NCI-H2107 treated with DMSO at 0.1 percent for 48 hours (cell line): ENCODE measurements around the gene ABHD11.
"Not testable (repeated sequence)": the region's sequence is repeated elsewhere in the genome, so short reads cannot be mapped to it uniquely, and the experiment has no call there.

Source experiments
- DNase-seq: peaks from one replicate; lab custom pipeline; 2025; ENCODE audit not compliant: unreplicated experiment; lab: John Stamatoyannopoulos, UW

ABHD11 gene

GRCh38 chr7:73742753-73743641 lies 4.4 kb upstream of the ABHD11 start:
- DNase-seq: peak; percentile 98

- DNase-seq: peak; percentile 48
Measured at GRCh38 chr7:73742338-73742752, 3.7 kb upstream of the ABHD11 start.

- DNase-seq: peak; percentile 94
Measured at GRCh38 chr7:73741600-73741999, 3.0 kb upstream of the ABHD11 start.

GRCh38 chr7:73740771-73741170 lies 2.2 kb upstream of the ABHD11 start:
- no peak for DNase-seq

- no peak for DNase-seq
Measured at GRCh38 chr7:73740212-73740611, 1.6 kb upstream of the ABHD11 start.

GRCh38 chr7:73739387-73739767 lies 775 bp upstream of the ABHD11 start:
- no peak for DNase-seq

GRCh38 chr7:73738220-73738611 lies 386 bp downstream of the ABHD11 start:
- DNase-seq: peak; percentile 25

- DNase-seq: no peak
Measured at GRCh38 chr7:73737491-73738219, 947 bp downstream of the ABHD11 start.

- DNase-seq: no peak
Measured at GRCh38 chr7:73736885-73737284, 1.7 kb downstream of the ABHD11 start.

- no peak for DNase-seq
Measured at GRCh38 chr7:73735528-73735905, 3.1 kb downstream of the ABHD11 start.

- peak; percentile 89 for DNase-seq
Measured at GRCh38 chr7:73734619-73735527, 3.7 kb downstream of the ABHD11 start.

- DNase-seq: no peak
Measured at GRCh38 chr7:73732397-73732796, 6.2 kb downstream of the ABHD11 start.

- no peak for DNase-seq
Measured at GRCh38 chr7:73730485-73730884, 8.1 kb downstream of the ABHD11 start.

- no peak for DNase-seq
Measured at GRCh38 chr7:73728551-73728950, 10.1 kb downstream of the ABHD11 start.

- DNase-seq: no peak
Measured at GRCh38 chr7:73727952-73728351, 10.7 kb downstream of the ABHD11 start.

- DNase-seq: no peak
Measured at GRCh38 chr7:73726083-73726466, 12.5 kb downstream of the ABHD11 start.

GRCh38 chr7:73723813-73724212 lies 14.8 kb downstream of the ABHD11 start:
- DNase-seq: no peak

GRCh38 chr7:73722785-73723184 lies 15.8 kb downstream of the ABHD11 start:
- DNase-seq: no peak

- DNase-seq: not testable (repeated sequence)
Measured at GRCh38 chr7:73722182-73722581, 16.4 kb downstream of the ABHD11 start.

- no peak for DNase-seq
Measured at GRCh38 chr7:73721377-73721817, 17.2 kb downstream of the ABHD11 start.

GRCh38 chr7:73720443-73720842 lies 18.2 kb downstream of the ABHD11 start:
- DNase-seq: not testable (repeated sequence)
